Measurements from ENCODE around the gene HOXD12. TPM values are rescaled to one million over a fixed set of nuclear protein-coding genes. Genes with fewer than 3 reads are reported as not detected.

The HOXD12 gene
- total RNA-seq, 2 donors from 2014 or later: not detected

DNA sequence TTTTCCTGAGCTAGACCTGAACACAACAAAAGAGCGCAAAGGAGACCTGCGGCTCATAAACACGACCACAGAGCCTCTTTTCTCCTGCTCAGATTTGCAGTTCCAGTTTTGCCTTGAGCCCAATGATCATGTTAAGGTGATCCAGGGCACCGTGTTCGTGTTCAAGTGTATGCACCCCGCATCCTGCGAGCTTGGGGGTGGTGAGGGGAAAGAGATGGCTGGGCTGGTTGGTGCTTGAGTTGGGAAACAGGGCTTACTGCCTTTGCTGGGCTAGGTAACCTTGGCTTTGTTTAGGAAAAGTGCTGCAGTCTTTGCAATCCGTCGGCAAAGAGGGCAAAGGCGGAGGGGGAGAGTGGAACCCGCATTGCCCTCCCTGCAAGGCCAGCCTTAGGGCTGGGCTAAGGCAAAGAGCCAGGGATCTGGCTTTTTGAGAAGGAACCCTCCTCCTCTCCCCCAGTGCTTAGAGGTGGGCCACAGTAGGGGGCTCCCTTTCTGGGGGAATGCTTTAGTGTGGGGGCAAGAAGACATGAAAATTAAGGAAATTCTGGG lies 18.3 kb downstream of the HOXD12 start:
- no peak for DNase-seq
- TF ChIP-seq, protein P1, sequence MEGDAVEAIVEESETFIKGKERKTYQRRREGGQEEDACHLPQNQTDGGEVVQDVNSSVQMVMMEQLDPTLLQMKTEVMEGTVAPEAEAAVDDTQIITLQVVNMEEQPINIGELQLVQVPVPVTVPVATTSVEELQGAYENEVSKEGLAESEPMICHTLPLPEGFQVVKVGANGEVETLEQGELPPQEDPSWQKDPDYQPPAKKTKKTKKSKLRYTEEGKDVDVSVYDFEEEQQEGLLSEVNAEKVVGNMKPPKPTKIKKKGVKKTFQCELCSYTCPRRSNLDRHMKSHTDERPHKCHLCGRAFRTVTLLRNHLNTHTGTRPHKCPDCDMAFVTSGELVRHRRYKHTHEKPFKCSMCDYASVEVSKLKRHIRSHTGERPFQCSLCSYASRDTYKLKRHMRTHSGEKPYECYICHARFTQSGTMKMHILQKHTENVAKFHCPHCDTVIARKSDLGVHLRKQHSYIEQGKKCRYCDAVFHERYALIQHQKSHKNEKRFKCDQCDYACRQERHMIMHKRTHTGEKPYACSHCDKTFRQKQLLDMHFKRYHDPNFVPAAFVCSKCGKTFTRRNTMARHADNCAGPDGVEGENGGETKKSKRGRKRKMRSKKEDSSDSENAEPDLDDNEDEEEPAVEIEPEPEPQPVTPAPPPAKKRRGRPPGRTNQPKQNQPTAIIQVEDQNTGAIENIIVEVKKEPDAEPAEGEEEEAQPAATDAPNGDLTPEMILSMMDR (IDR thresholded peaks at IDR 0.05): no peak
- Histone ChIP-seq H3K4me3 (no peak overlapping the region), H3K9me3 (no peaks in the 10 kb centered on the region), H3K9ac (ENCODE audit: low read depth in 2 of 2, low read length in 2 of 2) (no peak overlapping the region), H3K4me1 (no peaks in the 10 kb centered on the region), H3K27ac (no peak overlapping the region), H3K27me3 (peaks cover 85% of the 10 kb centered on the region), H3K36me3 (no peaks in the 10 kb centered on the region)
- intact Hi-C loops (cut with DNase I): no loop called here

DNA sequence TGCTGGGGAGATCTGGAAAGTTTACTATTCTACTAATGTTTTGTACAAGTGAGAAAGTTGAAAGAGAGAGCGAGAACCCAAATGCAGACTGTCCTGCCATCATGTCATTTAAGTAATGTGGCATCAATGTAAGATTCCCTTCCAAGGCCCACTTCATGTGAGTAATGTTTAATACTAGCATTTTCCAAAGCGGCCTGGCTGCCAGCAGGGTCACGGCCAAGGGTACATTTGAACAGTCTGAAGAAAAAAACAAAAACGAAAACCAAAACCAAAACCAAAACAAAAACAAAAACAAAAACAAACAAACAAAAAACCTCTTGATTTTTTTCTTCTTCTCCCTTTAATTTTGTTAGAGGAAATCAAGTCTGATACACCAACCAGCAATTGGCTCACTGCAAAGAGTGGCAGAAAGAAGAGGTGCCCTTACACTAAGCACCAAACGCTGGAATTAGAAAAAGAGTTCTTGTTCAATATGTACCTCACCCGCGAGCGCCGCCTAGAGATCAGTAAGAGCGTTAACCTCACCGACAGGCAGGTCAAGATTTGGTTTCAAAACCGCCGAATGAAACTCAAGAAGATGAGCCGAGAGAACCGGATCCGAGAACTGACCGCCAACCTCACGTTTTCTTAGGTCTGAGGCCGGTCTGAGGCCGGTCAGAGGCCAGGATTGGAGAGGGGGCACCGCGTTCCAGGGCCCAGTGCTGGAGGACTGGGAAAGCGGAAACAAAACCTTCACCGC lies 19.2 kb downstream of the HOXD12 start:
- TF ChIP-seq, protein P1 (IDR thresholded peaks at IDR 0.05): peak; percentile 36
- H3K27me3 ChIP-seq: peaks cover 83% of the 10 kb centered on the region
- no peaks in the 10 kb centered on the region for H3K4me1 ChIP-seq
- H3K27ac ChIP-seq: no peak overlapping the region
- H3K9ac ChIP-seq (ENCODE audit: low read depth in 2 of 2, low read length in 2 of 2): no peak overlapping the region
- intact Hi-C loops (cut with DNase I): no loop called here
- no peaks in the 10 kb centered on the region for H3K9me3 ChIP-seq
- DNase-seq: no peak
- H3K36me3 ChIP-seq: no peaks in the 10 kb centered on the region
- no peak overlapping the region for H3K4me3 ChIP-seq

DNA sequence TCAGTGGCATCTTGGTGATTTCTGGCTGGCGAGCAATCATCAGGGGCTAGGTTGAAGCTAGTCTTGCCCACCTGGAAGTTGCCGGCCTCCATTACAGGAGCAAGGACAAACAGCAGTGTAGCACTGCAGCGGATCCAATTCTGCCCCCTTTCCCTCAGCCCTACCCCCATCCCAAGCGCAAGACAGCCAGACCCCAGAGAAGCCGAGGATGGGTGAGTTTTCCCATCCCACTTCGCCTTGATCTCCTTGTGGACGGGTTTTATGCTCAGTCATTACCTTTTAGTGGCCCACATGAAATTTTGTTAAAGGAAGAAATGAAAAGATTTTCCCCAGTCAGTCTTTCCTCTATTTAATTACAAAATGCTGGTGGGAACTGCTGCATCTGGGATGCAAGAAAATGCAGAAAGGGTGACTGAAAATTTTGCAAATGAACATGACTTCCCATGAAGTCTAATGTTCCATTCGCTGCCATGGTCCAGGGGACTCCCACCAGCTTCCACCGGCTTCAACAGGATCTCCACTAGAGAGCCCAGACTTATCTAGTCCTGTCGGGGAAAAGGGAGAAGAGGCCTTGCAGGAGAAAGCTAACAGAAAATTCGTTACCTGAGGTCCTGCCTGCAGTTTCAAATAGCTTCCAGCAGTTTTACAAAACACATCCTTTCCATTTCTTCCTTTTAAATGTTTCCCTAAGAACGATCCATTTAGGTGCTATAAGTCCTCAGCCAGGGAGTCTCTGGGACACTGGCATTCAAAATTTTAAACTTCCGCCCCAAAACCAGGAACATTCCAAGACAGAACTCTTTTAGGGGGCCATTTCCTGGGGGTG lies 21.0 kb downstream of the HOXD12 start:
- H3K4me1 ChIP-seq: no peaks in the 10 kb centered on the region
- DNase-seq: no peak
- H3K27me3 ChIP-seq: peaks cover 84% of the 10 kb centered on the region
- intact Hi-C loops (cut with DNase I): loop anchor here (10.0 kb wide), 2 partner anchors 694 to 1024 kb away; no protein-coding TSS in a partner anchor
- H3K9me3 ChIP-seq: no peaks in the 10 kb centered on the region
- peak overlapping the region in 1 of 2 donors; percentile 17 for H3K9ac ChIP-seq (ENCODE audit: low read depth in 2 of 2, low read length in 2 of 2)
- no peak overlapping the region for H3K27ac ChIP-seq
- H3K4me3 ChIP-seq: no peak overlapping the region
- TF ChIP-seq, protein P1 (IDR thresholded peaks at IDR 0.05): no peak
- no peaks in the 10 kb centered on the region for H3K36me3 ChIP-seq

DNA sequence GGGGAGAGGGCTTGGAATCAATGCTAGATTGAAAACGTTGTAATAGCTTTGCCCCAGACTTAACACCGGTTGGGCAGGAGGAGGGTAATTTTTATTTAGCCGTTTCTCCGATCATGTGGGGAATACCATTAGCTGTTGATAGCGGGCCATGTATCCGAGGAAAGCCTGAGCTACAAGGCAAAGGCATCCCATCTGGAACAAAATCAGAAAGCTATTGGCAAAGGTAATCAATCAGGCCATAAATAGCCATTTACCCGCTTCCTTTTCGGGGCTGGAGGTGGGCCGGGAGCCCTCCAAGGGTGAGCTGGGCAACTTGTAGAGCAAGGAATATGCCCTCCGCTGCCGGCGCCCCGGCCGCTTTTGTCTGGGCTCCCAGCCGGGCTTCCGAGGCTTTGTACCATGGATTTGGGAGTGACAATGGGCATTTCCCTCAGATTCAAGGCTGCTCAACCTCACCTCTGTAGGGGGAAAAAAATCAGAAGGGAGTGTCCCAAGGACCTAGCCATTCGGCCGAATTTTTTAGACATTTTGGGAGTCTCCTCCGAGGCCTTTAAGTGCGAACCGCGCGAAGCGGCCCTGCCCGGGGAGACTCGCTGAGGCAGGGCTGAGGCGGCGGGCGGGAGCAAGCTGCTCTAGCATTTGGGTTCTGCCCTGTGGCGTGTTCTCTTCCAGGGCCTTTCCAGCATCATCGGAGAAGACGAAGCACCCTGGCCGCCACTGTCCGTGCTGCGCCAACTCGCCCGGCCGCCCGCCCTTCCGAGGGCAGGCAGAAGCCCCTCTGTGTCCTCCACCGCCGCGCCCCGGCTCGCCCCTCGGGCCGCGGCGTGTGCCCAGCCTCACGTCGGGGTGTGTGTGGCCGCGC lies 21.8 kb downstream of the HOXD12 start:
- DNase-seq: no peak
- Histone ChIP-seq H3K9me3 (no peaks in the 10 kb centered on the region), H3K27me3 (peaks cover 78% of the 10 kb centered on the region), H3K4me3 (no peak overlapping the region), H3K27ac (no peak overlapping the region), H3K4me1 (no peaks in the 10 kb centered on the region), H3K36me3 (no peaks in the 10 kb centered on the region), H3K9ac (ENCODE audit: low read depth in 2 of 2, low read length in 2 of 2) (peak overlapping the region in 1 of 2 donors; percentile 70)
- intact Hi-C loops (cut with DNase I): loop anchor here (10.0 kb wide), 2 partner anchors 693 to 1023 kb away; no protein-coding TSS in a partner anchor
- TF ChIP-seq, protein P1 (IDR thresholded peaks at IDR 0.05): no peak
